ENCODE results near the gene MAFF.
"Not testable (repeated sequence)": the region's sequence is repeated elsewhere in the genome, so short reads cannot be mapped to it uniquely, and the experiment has no call there.

MAFF gene

DNA sequence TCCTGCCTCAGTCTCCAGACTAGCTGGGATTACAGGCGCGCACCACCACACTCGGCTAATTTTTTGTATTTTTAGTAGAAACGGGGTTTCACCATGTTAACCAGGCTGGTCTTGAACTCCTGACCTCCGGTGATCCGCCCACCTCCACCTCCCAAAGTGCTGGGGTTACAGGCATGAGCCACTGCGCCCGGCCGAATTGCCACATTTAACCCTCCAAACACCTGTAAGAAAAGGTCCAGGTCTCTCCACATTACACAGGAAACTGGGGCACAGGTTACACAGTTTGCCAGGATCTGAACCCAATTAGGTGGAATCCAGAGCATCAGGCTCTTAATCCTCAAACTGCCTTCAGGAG, 24.2 kb upstream of the MAFF start:
- not testable (repeated sequence) for DNase-seq (ENCODE audit: low spot score)

- DNase-seq (ENCODE audit: low spot score) = peak; percentile 73
Measured at GRCh38 chr22:38177926-38178604, 23.7 kb upstream of the MAFF start.

GRCh38 chr22:38178605-38178937, 23.2 kb upstream of the MAFF start:
- DNase-seq (ENCODE audit: low spot score) = not testable (repeated sequence)

GRCh38 chr22:38180841-38181452, 20.8 kb upstream of the MAFF start:
- DNase-seq (ENCODE audit: low spot score) = no peak

- DNase-seq (ENCODE audit: low spot score) = peak; percentile 94
Measured at GRCh38 chr22:38181453-38182200, 20.2 kb upstream of the MAFF start, which contains the start of gene PLA2G6. TSS of gene PLA2G6 (minus strand) at chr22:38181830. CDS start at chr22:38169426, 12,404 bp downstream.

DNA sequence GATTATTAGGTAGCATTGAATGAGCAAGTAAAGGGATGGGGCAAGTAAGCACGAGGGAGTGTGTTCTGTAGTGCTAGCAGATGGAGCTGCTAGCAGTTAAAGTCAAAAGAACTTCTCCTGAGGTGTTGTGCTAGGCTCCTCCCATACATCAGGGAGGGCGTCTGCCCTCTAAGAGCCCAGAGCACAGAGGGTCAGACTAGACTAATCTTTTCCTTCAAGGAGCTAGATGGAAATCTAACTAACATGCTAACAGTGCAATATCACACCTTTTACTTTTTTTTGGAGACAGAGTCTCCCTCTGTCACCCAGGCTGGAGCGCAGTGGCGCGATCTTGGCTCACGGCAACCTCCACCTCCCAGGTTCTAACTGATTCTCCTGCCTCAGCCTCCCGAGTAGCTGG, 17.0 kb upstream of the MAFF start:
- DNase-seq (ENCODE audit: low spot score) = no peak

DNA sequence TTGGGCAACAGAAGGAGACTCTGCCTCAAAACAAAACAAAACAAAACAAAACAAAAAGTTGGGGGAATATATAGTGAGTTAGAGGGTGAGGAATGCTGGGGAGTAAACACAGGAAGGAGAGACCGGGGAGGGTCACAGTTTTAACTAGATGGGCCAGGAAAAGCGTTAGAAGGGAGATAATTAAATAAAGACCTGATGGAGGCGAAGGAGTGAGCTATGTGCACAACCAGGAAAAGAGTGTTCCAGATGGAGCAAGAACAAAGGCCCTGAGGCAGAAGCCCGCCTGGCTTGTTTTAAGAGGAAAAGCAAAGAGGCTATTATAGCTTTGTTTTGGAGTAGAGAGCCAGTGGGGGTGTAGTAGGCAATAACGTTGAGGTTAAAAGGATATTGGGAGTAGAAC, 15.4 kb upstream of the MAFF start:
- DNase-seq (ENCODE audit: low spot score) = no peak

DNA sequence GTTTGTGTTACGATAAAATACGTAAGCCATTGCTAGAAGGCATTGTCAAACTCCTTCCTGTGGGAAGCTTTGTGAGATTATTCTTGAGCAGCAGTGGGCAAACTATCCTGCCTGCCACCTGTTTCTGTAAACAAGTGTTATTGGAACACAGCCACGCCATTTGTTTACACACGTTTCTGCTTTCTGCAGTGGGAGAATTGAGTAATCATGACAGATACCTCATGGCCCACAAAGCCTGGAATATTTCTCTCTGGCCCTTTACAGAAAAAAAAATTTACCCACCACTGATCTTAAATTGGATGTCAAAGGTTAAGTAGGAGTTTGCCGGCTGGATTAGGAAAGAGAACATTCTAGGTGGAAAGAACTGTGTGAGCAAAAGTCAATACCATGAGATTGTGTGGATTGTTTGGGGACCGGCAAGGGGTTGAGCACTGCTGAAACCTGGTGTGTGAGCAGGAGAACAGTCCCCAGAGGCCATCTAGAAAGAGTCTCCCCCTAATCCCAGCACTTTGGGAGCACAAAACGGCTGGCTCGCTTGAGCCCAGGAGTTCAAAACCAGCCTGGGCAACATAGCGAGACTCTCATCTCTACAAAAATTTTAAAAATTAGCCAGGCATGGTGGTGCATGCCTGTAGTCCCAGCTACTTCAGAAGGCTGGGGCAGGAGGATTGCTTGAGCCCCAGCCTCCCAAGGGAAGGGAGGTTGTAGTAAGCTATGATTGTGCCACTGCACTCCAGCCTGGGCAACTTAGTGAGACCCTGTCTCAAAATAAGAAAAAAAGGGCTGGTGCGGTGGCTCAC, 14.2 kb upstream of the MAFF start:
- no peak for DNase-seq (ENCODE audit: low spot score)

DNA sequence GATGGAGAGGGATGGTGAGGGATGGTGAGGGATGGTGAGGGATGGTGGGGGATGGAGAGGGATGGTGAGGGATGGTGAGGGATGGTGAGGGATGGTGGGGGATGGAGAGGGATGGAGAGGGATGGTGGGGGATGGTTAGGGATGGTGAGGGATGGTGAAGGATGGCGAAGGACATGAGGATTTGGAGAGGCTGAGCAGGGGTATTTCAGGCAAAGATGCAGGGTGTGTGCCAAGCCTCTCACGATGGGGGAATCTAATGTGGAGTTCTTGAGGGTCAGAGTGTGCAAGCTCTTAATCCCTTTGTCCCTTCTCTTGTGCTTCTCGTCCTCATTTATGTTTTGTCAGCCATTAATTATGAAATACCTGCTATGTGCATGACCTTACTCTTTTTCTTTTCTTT, 12.7 kb upstream of the MAFF start:
- no peak for DNase-seq (ENCODE audit: low spot score)

DNA sequence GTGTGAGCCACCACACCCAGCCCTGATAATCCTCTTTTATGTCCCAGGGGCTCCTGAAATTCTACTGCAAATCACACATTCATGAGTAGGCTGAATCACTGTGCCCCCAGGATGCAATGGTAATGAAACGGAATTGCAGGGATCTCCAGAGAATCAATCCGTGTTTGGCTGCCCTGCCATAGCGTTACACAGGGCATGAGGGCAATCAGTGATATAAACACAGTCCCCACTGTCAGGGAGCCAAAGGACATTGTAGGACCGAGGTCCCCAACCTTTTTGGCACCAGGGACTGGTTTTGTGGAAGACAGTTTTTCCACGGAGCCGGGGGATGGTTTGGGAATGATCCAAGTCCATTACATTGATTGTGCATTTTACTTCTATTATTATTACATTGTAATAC, 11.2 kb upstream of the MAFF start:
- no peak for DNase-seq (ENCODE audit: low spot score)

- DNase-seq (ENCODE audit: low spot score) = no peak
Measured at GRCh38 chr22:38191055-38191454, 10.7 kb upstream of the MAFF start.

DNA sequence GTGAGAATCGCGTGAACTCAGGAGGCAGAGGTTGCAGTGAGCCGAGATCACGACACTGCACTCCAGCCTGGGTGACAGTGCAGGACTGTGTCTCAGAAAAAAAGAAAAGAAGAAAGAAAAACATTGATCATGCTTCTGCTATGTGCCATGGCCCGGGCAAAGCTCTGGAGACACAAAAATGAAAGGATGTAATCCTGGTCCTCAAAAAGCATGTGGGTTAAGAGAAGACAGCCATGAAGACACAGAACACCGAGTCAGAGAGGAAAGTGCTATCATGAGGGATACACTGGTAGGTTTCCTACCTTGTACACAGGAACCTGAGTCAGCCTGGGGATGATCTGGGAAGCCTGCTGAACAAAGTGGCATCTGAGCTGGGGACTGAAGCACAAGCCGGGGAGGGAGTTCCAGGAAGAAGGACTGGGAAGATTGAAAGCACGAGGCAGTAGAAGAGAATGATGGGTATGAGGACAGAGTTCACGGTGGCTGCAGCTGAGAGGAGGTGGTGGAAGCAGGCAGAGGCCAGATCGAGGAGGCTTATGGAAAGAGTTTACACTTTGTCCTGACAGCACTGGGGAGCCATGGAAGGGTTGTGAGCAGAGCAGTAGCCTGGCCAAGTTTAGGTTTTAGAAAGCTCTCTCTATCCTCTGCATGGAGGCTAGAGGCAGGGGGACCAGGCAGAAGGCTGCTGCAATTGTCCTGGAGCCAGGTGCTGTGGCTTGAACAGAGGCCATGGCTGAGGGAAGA, 9.9 kb upstream of the MAFF start:
- DNase-seq (ENCODE audit: low spot score) = no peak

- DNase-seq (ENCODE audit: low spot score) = no peak
Measured at GRCh38 chr22:38192475-38192863, 9.3 kb upstream of the MAFF start.

GRCh38 chr22:38193580-38193979, 8.2 kb upstream of the MAFF start:
- no peak for DNase-seq (ENCODE audit: low spot score)

GRCh38 chr22:38196791-38197419, 4.9 kb upstream of the MAFF start:
- DNase-seq (ENCODE audit: low spot score) = no peak

DNA sequence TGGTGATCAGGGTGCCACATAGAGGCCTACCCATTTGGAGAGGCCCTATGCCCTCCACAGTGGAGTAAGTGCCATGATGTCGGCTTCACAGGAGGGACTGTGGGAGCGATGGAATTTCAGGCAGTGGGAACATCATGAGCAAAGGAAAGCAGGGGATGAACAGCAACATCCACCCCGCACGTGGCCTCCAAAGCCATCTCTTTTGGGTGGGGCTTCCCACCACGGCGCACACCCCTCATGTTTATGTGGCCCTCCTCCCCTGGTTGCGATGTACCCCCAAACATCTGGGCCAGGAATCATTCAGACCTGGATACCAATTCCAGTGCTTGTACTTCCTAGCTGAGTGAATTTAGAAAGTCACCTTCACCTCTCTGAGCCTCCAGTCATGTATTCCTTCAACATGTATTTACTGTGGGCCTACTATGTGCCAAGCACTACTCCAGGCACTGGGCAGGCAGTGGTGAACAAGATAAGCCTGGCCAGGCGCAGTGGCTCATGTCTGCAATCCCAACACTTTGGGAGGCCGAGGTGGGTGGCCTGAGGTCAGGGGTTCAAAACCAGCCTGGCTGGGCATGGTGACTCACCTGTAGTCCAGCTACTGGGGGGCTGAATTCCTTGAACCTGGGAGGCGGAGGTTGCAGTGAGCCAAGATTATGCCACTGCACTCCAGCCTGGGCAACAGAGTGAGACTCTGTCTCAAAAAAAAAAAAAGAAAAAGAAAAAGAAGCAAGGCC, 1.8 kb upstream of the MAFF start:
- no peak for DNase-seq (ENCODE audit: low spot score)

- no peak for DNase-seq (ENCODE audit: low spot score)
Measured at GRCh38 chr22:38201371-38201710, 453 bp upstream of the MAFF start.

GRCh38 chr22:38202437-38203089, 769 bp downstream of the MAFF start:
- peak; percentile 83 for DNase-seq (ENCODE audit: low spot score)

DNA sequence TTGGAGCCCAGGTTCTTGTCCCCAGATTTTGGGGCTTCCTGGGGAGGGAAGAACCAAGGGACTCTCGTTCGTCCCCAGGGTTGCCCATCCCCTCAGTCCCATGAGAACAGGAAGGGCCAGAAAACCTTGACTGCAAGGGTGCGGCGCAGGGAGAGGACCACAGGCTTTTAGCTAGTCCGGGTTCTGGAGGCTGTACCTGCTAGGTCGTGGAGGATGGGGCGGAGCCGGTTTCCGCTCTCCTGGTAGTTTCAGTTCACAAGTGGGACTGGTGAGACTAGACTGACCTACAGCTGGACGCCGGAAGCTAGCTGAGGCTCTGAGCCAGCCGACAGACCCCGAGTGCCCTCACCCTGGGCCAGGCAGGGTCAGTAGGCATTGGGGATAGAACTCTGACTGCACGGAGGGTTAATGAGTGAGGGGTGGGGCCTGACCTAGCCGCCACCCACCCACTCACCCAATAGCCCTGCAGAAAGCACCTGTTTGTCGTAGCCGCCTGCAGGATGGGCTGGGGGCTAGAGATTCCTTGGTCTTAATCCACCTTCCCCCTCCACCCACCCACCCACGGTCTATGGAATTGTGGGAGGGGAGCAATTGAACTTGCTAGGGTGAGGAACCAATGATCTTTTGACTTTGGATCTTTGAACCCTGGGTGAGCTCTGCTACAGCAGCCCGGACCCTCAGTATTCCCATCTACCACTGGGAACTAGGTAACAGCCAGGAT, 1.5 kb downstream of the MAFF start:
- DNase-seq (ENCODE audit: low spot score) = no peak
